Measurements from ENCODE around the gene SMAD3.

GRCh38 chr15:67130166-67130565 is 64.8 kb downstream of the SMAD3 start:
- no peak for TF ChIP-seq ZNF274 (IDR thresholded peaks at IDR 0.05; ENCODE audit: low read depth, low read length)
- TF ChIP-seq YY1 (IDR thresholded peaks at IDR 0.05; ENCODE audit: insufficient read depth, insufficient read length): no peak
- no peak for TF ChIP-seq SUZ12 (IDR thresholded peaks at IDR 0.05; ENCODE audit: extremely low read depth, insufficient read depth, insufficient read length)
